ENCODE data around the gene AHI1.

Gene AHI1

GRCh38 chr6:135449246-135449645 lies 48.3 kb downstream of the AHI1 start:
- no peaks in the 10 kb centered on the region for H3K4me1 ChIP-seq (ENCODE audit: control insufficient read depth in 1 of 2, insufficient read depth in 1 of 2, low read depth in 1 of 2, low read length in 1 of 2)
- no peaks in the 10 kb centered on the region for H3K27me3 ChIP-seq
- H3K36me3 ChIP-seq, result no peaks in the 10 kb centered on the region
- no peak overlapping the region for H3K4me3 ChIP-seq (ENCODE audit: low read depth in 1 of 2, low read length in 1 of 2)
- TF ChIP-seq CTCF (IDR thresholded peaks at IDR 0.05), result no peak
- no peak overlapping the region for H3K27ac ChIP-seq
- no peaks in the 10 kb centered on the region for H3K9me3 ChIP-seq

GRCh38 chr6:135440087-135440792 lies 57.3 kb downstream of the AHI1 start:
- TF ChIP-seq CTCF (IDR thresholded peaks at IDR 0.05), result no peak
- Histone ChIP-seq H3K4me3 (ENCODE audit: low read depth in 1 of 2, low read length in 1 of 2) (no peak overlapping the region), H3K27ac (no peak overlapping the region)

GRCh38 chr6:135439549-135439948 lies 58.0 kb downstream of the AHI1 start:
- Histone ChIP-seq H3K36me3 (no peaks in the 10 kb centered on the region), H3K9me3 (no peaks in the 10 kb centered on the region), H3K4me3 (ENCODE audit: low read depth in 1 of 2, low read length in 1 of 2) (no peak overlapping the region), H3K27ac (no peak overlapping the region), H3K27me3 (no peaks in the 10 kb centered on the region), H3K4me1 (ENCODE audit: control insufficient read depth in 1 of 2, insufficient read depth in 1 of 2, low read depth in 1 of 2, low read length in 1 of 2) (peaks cover 0 to 9% of the 10 kb centered on the region in 2 experiments)
- no peak for TF ChIP-seq CTCF (IDR thresholded peaks at IDR 0.05)

More at GRCh38 chr6:135440087-135440792, 57.3 kb downstream of the AHI1 start:
- no peaks in the 10 kb centered on the region for H3K27me3 ChIP-seq
- H3K36me3 ChIP-seq, result no peaks in the 10 kb centered on the region
- H3K4me1 ChIP-seq (ENCODE audit: control insufficient read depth in 1 of 2, insufficient read depth in 1 of 2, low read depth in 1 of 2, low read length in 1 of 2), result peaks cover 0 to 9% of the 10 kb centered on the region in 2 experiments
- H3K9me3 ChIP-seq, result no peaks in the 10 kb centered on the region

- no peak for TF ChIP-seq CTCF (IDR thresholded peaks at IDR 0.05)
- no peaks in the 10 kb centered on the region for H3K27me3 ChIP-seq
- H3K4me1 ChIP-seq (ENCODE audit: control insufficient read depth in 1 of 2, insufficient read depth in 1 of 2, low read depth in 1 of 2, low read length in 1 of 2), result peaks cover 0 to 9% of the 10 kb centered on the region in 2 experiments
- H3K4me3 ChIP-seq (ENCODE audit: low read depth in 1 of 2, low read length in 1 of 2), result no peak overlapping the region
- H3K9me3 ChIP-seq, result no peaks in the 10 kb centered on the region
- H3K27ac ChIP-seq, result no peak overlapping the region
- H3K36me3 ChIP-seq, result no peaks in the 10 kb centered on the region
Measured at GRCh38 chr6:135438907-135439535, 58.5 kb downstream of the AHI1 start.

- Histone ChIP-seq H3K9me3 (no peaks in the 10 kb centered on the region), H3K4me1 (ENCODE audit: control insufficient read depth in 1 of 2, insufficient read depth in 1 of 2, low read depth in 1 of 2, low read length in 1 of 2) (peaks cover 0 to 2% of the 10 kb centered on the region in 2 experiments), H3K36me3 (no peaks in the 10 kb centered on the region), H3K4me3 (ENCODE audit: low read depth in 1 of 2, low read length in 1 of 2) (no peak overlapping the region), H3K27me3 (no peaks in the 10 kb centered on the region), H3K27ac (no peak overlapping the region)
- no peak for TF ChIP-seq CTCF (IDR thresholded peaks at IDR 0.05)
Measured at GRCh38 chr6:135434991-135435390, 62.5 kb downstream of the AHI1 start.
